Neural progenitor cell (in vitro differentiated cells): ENCODE measurements around the gene PTPRG. TPM values are rescaled to one million over a fixed set of nuclear protein-coding genes. Genes with fewer than 3 reads are reported as not detected.
A peak's percentile ranks its signal among the peaks of the same experiment; 100 is the strongest.

Experiments
- DNase-seq: peaks from one replicate; pipeline ENCODE4 v3.0.0-alpha.2; 2016; ENCODE audit warnings: low spot score
- H2AFZ ChIP-seq: fragments of 200-600 bp; sonication (generic); replicated peaks from 2 replicates; pipeline ENCODE4 v1.6.1; 2016; ENCODE audit warnings: antibody characterized with exemption
- H3F3A ChIP-seq: fragments of 200-600 bp; sonication (generic); 2 replicates; pipeline ENCODE4 v1.6.1; 2016; ENCODE audit warnings: antibody characterized with exemption, low read depth
- H3K27ac ChIP-seq: fragments of 200-600 bp; sonication (generic); 2 replicates; pipeline ENCODE4 v1.5.1; 2016; ENCODE audit warnings: mild to moderate bottlenecking
- H3K27me3 ChIP-seq: fragments of 200-600 bp; sonication (generic); 2 replicates; pipeline ENCODE4 v1.6.1; 2016; ENCODE audit warnings: mild to moderate bottlenecking, moderate library complexity
- H3K36me3 ChIP-seq: fragments of 200-600 bp; sonication (generic); 2 replicates; pipeline ENCODE4 v1.5.1; 2016
- H3K4me1 ChIP-seq: fragments of 200-600 bp; sonication (generic); 2 replicates; pipeline ENCODE4 v1.6.1; 2016; ENCODE audit warnings: mixed run types
- H3K4me2 ChIP-seq: fragments of 200-600 bp; sonication (generic); 2 replicates; pipeline ENCODE4 v1.6.1; 2016
- H3K4me3 ChIP-seq: fragments of 200-600 bp; sonication (generic); 2 replicates; pipeline ENCODE4 v1.5.1; 2016
- H3K79me2 ChIP-seq: fragments of 200-600 bp; sonication (generic); 2 replicates; pipeline ENCODE4 v1.6.1; 2016; ENCODE audit warnings: low read depth
- H3K9ac ChIP-seq: fragments of 200-600 bp; sonication (generic); 2 replicates; pipeline ENCODE4 v1.6.1; 2016
- H3K9me3 ChIP-seq: fragments of 200-600 bp; sonication (generic); 2 replicates; pipeline ENCODE4 v1.5.1; 2016; ENCODE audit warnings: low read depth
- H4K20me1 ChIP-seq: fragments of 200-600 bp; sonication (generic); 2 replicates; pipeline ENCODE4 v1.6.1; 2016; ENCODE audit warnings: low read depth
- H3K27ac Mint-ChIP-seq: 3 replicates; pipeline ENCODE4 v1.8.0; 2021; ENCODE audit warnings: mixed read lengths
- H3K27me3 Mint-ChIP-seq: 2 replicates; pipeline ENCODE4 v1.8.0; 2022; ENCODE audit warnings: low read depth, mild to moderate bottlenecking, inconsistent platforms, moderate library complexity, mixed read lengths; ENCODE audit not compliant: insufficient read depth
- H3K36me3 Mint-ChIP-seq: 3 replicates; pipeline ENCODE4 v1.8.0; 2021; ENCODE audit warnings: mixed read lengths
- H3K4me1 Mint-ChIP-seq: 3 replicates; pipeline ENCODE4 v1.8.0; 2021; ENCODE audit warnings: mixed read lengths
- H3K4me3 Mint-ChIP-seq: 3 replicates; pipeline ENCODE4 v1.8.0; 2021; ENCODE audit warnings: mild to moderate bottlenecking, moderate library complexity, mixed read lengths
- H3K9me3 Mint-ChIP-seq: 3 replicates; pipeline ENCODE4 v1.8.0; 2020; ENCODE audit warnings: mixed read lengths
- EZH2 ChIP-seq: fragments of 200-600 bp; sonication (generic); IDR thresholded peaks from 2 replicates; pipeline ENCODE4 v1.6.1; 2017; ENCODE audit warnings: antibody characterized with exemption, mild to moderate bottlenecking, moderate library complexity
- EZH2phosphoT487 ChIP-seq: fragments of 200-600 bp; sonication (generic); IDR thresholded peaks from 2 replicates; pipeline ENCODE4 v1.6.1; 2017; ENCODE audit warnings: antibody characterized with exemption
- total RNA-seq: library from RNA; depleted of rRNA; stranded (reverse); fragments of >200 nt; gene quantifications from 2 replicates; pipeline ENCODE4 v1.2.3, GENCODE V29; 2015; ENCODE audit warnings: low replicate concordance
- TF ChIP-seq, protein P1 (sequence below): fragments of 200-600 bp; sonication (generic); IDR thresholded peaks from 2 replicates; pipeline ENCODE4 v1.5.1; 2017; ENCODE audit warnings: antibody characterized with exemption, mild to moderate bottlenecking

PTPRG gene
- total RNA-seq, 1 donor from 2014 or later = 65.3 TPM

DNA sequence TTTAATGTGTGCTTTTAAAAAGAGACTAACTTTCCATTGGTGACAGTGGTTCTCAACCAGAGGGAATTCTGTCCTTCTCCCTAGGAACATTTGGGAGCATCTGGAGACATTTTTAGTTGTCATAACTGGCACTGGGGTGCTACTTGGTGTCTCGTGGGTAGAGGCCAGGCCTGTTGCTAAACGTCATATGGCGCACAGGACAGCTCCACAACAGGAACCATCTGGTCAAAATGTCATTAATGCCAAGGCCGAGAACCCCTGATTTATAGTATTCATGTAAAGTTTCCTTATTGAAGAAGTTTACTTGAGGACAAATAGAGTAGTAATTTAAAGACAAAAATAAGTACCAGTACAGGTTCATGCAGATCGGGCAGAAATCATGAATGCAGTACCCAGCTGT is 647.7 kb downstream of the PTPRG start:
- no peak overlapping the region for H3K9ac ChIP-seq
- no peaks in the 10 kb centered on the region for H3F3A ChIP-seq
- H3K4me1 Mint-ChIP-seq = no peaks in the 10 kb centered on the region
- no peaks in the 10 kb centered on the region for H3K9me3 Mint-ChIP-seq
- no peaks in the 10 kb centered on the region for H3K9me3 ChIP-seq
- H4K20me1 ChIP-seq = no peaks in the 10 kb centered on the region
- H3K4me3 ChIP-seq = no peak overlapping the region
- no peak overlapping the region for H2AFZ ChIP-seq
- H3K36me3 ChIP-seq = no peaks in the 10 kb centered on the region
- no peaks in the 10 kb centered on the region for H3K79me2 ChIP-seq
- H3K27me3 ChIP-seq = no peaks in the 10 kb centered on the region
- no peak overlapping the region for H3K4me2 ChIP-seq
- TF ChIP-seq EZH2 (no peak), EZH2phosphoT487 (no peak)
- TF ChIP-seq, protein P1, sequence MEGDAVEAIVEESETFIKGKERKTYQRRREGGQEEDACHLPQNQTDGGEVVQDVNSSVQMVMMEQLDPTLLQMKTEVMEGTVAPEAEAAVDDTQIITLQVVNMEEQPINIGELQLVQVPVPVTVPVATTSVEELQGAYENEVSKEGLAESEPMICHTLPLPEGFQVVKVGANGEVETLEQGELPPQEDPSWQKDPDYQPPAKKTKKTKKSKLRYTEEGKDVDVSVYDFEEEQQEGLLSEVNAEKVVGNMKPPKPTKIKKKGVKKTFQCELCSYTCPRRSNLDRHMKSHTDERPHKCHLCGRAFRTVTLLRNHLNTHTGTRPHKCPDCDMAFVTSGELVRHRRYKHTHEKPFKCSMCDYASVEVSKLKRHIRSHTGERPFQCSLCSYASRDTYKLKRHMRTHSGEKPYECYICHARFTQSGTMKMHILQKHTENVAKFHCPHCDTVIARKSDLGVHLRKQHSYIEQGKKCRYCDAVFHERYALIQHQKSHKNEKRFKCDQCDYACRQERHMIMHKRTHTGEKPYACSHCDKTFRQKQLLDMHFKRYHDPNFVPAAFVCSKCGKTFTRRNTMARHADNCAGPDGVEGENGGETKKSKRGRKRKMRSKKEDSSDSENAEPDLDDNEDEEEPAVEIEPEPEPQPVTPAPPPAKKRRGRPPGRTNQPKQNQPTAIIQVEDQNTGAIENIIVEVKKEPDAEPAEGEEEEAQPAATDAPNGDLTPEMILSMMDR = no peak
- H3K27me3 Mint-ChIP-seq = peaks cover 2% of the 10 kb centered on the region
- H3K4me3 Mint-ChIP-seq = no peak overlapping the region
- peaks cover 15% of the 10 kb centered on the region for H3K36me3 Mint-ChIP-seq
- no peak overlapping the region for H3K27ac Mint-ChIP-seq
- no peak overlapping the region for H3K27ac ChIP-seq
- H3K4me1 ChIP-seq = no peaks in the 10 kb centered on the region
- no peak for DNase-seq

DNA sequence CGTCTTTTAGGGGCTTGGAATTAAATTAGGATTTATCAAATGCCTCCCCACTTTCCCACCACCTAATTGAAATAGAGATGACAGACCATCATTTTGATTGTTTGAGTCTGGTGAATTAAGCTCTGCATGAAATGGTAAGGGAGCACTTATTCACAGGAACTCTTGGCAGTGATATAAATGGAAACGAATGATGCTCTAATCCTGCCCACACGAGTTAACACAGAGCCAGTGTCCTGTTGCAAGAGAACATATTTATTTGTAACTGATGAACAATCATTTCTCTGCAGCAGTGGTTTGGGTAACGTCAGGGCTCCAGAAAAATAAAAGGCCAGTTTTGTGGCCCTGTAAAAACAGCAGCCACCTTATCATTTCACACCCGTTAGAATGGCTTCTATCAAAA is 648.6 kb downstream of the PTPRG start:
- no peaks in the 10 kb centered on the region for H3K4me1 ChIP-seq
- no peak overlapping the region for H3K4me3 ChIP-seq
- no peak overlapping the region for H2AFZ ChIP-seq
- no peak overlapping the region for H3K4me2 ChIP-seq
- no peaks in the 10 kb centered on the region for H3K36me3 ChIP-seq
- H3K9ac ChIP-seq = no peak overlapping the region
- Mint-ChIP-seq H3K27ac (no peak overlapping the region), H3K9me3 (no peaks in the 10 kb centered on the region), H3K27me3 (peaks cover 2% of the 10 kb centered on the region), H3K4me3 (no peak overlapping the region), H3K4me1 (no peaks in the 10 kb centered on the region), H3K36me3 (peaks cover 16% of the 10 kb centered on the region)
- H3K27me3 ChIP-seq = no peaks in the 10 kb centered on the region
- no peak for TF ChIP-seq EZH2
- DNase-seq = no peak
- no peak overlapping the region for H3K27ac ChIP-seq
- no peaks in the 10 kb centered on the region for H3F3A ChIP-seq
- no peaks in the 10 kb centered on the region for H3K79me2 ChIP-seq
- H4K20me1 ChIP-seq = no peaks in the 10 kb centered on the region
- H3K9me3 ChIP-seq = no peaks in the 10 kb centered on the region

DNA sequence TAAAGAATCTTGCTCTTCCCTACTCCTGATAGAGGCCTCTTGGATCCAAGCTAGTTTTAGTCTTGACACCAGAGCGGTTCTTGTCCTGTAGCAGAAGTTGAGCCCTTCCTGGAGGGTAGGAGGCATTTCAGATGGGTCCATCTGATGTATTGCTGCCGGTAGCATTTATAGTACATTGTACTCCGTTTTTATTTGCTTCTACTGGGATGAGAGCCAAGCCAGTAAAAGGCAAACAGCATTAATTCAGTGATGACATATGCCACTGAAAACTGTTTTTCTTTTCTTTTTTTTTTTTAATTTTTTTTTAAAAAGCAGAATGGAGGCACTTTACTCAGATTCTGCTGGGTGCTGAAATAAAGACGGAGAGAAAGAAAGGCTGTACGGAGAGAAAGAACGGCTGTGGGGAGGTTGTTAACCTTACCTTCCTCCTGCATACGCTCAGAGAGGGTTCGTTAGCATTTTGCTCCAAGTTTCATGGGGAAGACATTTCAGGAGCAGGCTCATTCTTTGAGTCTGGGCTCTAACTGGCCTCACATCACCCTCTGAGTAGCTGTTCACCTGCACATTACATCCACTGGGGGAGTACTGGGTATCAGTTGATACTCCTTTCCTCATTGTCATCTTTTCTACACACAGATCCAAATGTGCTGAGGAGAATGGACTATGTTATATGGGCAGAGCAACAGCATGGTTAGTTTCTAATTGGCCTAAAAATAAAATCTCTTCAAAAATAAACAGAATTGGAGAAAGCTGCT is 650.5 kb downstream of the PTPRG start:
- H3K36me3 Mint-ChIP-seq = peaks cover 6% of the 10 kb centered on the region
- Histone ChIP-seq H3K9me3 (no peaks in the 10 kb centered on the region), H3K27me3 (no peaks in the 10 kb centered on the region), H3F3A (no peaks in the 10 kb centered on the region), H3K36me3 (no peaks in the 10 kb centered on the region), H2AFZ (no peak overlapping the region), H3K9ac (no peak overlapping the region), H3K4me2 (no peak overlapping the region), H3K79me2 (no peaks in the 10 kb centered on the region), H3K27ac (no peak overlapping the region), H4K20me1 (peaks cover 4% of the 10 kb centered on the region), H3K4me1 (peaks cover 8% of the 10 kb centered on the region), H3K4me3 (no peak overlapping the region)
- H3K9me3 Mint-ChIP-seq = no peaks in the 10 kb centered on the region
- no peaks in the 10 kb centered on the region for H3K4me1 Mint-ChIP-seq
- H3K27me3 Mint-ChIP-seq = peaks cover 2% of the 10 kb centered on the region
- H3K27ac Mint-ChIP-seq = no peak overlapping the region
- no peak for DNase-seq
- TF ChIP-seq, protein P1 = peak; percentile 29
- TF ChIP-seq EZH2phosphoT487 (no peak), EZH2 (no peak)
- H3K4me3 Mint-ChIP-seq = no peak overlapping the region

DNA sequence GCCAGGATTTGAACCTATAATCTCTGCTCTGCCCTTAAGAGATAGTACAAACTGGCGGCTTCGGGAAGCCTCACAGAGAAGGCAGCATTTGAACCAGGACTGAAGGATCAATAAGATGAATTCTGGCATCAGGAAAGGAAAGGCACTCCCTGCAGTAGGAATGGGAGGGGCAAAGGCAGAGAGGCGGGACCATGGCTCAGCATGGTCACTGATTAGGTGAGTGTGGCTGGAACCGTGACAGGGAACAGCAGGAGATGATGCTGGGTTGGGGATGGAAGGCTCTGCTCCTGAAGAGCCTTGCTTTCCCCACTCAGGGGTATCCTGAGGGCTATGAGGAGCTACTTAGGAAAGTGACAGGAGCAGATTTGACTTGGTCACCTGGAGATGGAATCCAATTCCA is 653.5 kb downstream of the PTPRG start:
- TF ChIP-seq, protein P1 = no peak
- TF ChIP-seq EZH2phosphoT487 (no peak), EZH2 (no peak)
- Mint-ChIP-seq H3K27me3 (peaks cover 2% of the 10 kb centered on the region), H3K4me1 (no peaks in the 10 kb centered on the region), H3K9me3 (no peaks in the 10 kb centered on the region), H3K27ac (peak overlapping the region; percentile 2), H3K4me3 (no peak overlapping the region), H3K36me3 (peaks cover 14% of the 10 kb centered on the region)
- Histone ChIP-seq H3K79me2 (no peaks in the 10 kb centered on the region), H3K4me2 (no peak overlapping the region), H3K9me3 (no peaks in the 10 kb centered on the region), H3K27me3 (no peaks in the 10 kb centered on the region), H3K4me3 (no peak overlapping the region), H4K20me1 (peaks cover 4% of the 10 kb centered on the region), H2AFZ (no peak overlapping the region), H3K27ac (no peak overlapping the region), H3K36me3 (no peaks in the 10 kb centered on the region), H3K9ac (no peak overlapping the region), H3F3A (no peaks in the 10 kb centered on the region), H3K4me1 (peaks cover 8% of the 10 kb centered on the region)
- no peak for DNase-seq
